Spinal cord (tissue), 10 donors: ENCODE data around the gene PIGO. TPM values are rescaled to one million over a fixed set of nuclear protein-coding genes. Genes with fewer than 3 reads are reported as not detected.

Experiments used
- DNase-seq, 6 donors: peaks; one replicate each; pipeline versions ENCODE4 v3.0.0 to v3.0.0-alpha.2; 2013 to 2015; ENCODE audit warnings: low spot score in 6 of 6, low read depth in 4 of 6
- H3K27ac ChIP-seq: one replicate; pipeline ENCODE4 v1.5.1; 2013; ENCODE audit warnings: low read depth, low read length, control low read depth
- H3K27me3 ChIP-seq: one replicate; pipeline ENCODE4 v1.6.1; 2013; ENCODE audit warnings: low read length; ENCODE audit not compliant: control insufficient read depth, insufficient read depth
- H3K36me3 ChIP-seq: one replicate; pipeline ENCODE4 v1.6.1; 2013; ENCODE audit warnings: low read length; ENCODE audit not compliant: control insufficient read depth, insufficient read depth
- H3K4me1 ChIP-seq: one replicate; pipeline ENCODE4 v1.6.1; 2013; ENCODE audit warnings: low read length; ENCODE audit not compliant: control insufficient read depth, insufficient read depth
- H3K4me3 ChIP-seq: one replicate; pipeline ENCODE4 v1.5.1; 2013; ENCODE audit warnings: low read depth, low read length, control low read depth
- H3K9me3 ChIP-seq: one replicate; pipeline ENCODE4 v1.6.1; 2013; ENCODE audit warnings: low read length; ENCODE audit not compliant: control insufficient read depth, insufficient read depth
- WGBS: methylation state at CpG from one replicate; pipeline ENCODE4 v1.1.5; 2013; ENCODE audit warnings: missing lambda C conversion rate; ENCODE audit not compliant: insufficient coverage; 5-methylcytosine and 5-hydroxymethylcytosine counted together
- polyA plus RNA-seq, 2 donors: library from polyadenylated mRNA; unstranded; fragments of 120-200 nt; gene quantifications; one replicate each; pipeline ENCODE4 v1.2.1, GENCODE V29; 2013; ENCODE audit not compliant: insufficient read length in 2 of 2
- total RNA-seq, 2 donors: library from RNA; depleted of rRNA in 1 of 2; stranded (reverse); fragments of 120-200 nt in 1 of 2; fragments of >200 nt in 1 of 2; gene quantifications; one replicate each; pipeline versions ENCODE4 v1.2.3 to v1.2.4, GENCODE V29; 2013 to 2014
- donor health status: healthy.

The PIGO gene
- total and polyA plus RNA-seq, 4 donors = 12.2 to 28.1 (median 20.3) TPM

DNA sequence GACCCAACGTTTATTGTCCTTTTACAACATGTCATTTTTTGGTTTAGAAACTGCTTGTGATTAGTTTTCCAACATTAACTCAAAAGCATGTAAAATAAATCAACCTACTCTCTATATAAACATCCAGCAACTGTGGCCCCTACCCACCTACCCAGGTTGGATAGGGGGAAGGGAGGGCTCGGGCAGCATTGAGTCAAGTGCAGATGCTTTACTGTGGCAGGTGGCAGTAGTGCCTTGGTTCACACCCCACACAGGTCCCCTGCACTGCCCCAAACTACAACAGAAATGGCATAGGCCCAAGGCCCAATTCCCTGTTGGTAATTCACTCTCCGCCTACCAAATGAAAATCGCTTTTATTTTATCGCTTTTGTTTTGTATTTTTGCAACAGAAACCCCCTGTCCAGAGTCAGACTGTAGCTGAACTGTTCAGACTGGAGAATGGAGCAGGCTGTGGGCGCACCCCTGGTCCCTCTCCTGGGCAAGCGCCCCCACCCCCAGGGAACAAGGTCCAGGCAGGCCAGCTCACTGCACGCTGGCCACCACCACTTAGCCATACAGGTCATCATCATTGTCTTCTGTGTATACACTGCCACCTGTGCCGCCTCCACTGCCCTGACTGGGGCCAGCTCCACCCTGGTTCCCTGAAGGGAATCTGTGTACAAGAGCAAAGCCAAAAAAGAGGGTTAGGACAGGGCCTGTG lies 39.7 kb downstream of the PIGO start:
- H3K36me3 ChIP-seq = peaks cover 71% of the 10 kb centered on the region
- no peaks in the 10 kb centered on the region for H3K4me1 ChIP-seq
- no peak overlapping the region for H3K4me3 ChIP-seq
- 100% methylated on average over 4 of the region's 9 CpGs for WGBS
- H3K27me3 ChIP-seq = no peaks in the 10 kb centered on the region
- no peak overlapping the region for H3K27ac ChIP-seq
- no peak for DNase-seq
- H3K9me3 ChIP-seq = no peaks in the 10 kb centered on the region

GRCh38 chr9:35054871-35055644 lies 41.3 kb downstream of the PIGO start:
- no peaks in the 10 kb centered on the region for H3K27me3 ChIP-seq
- DNase-seq = no peak
- H3K27ac ChIP-seq = no peak overlapping the region
- H3K9me3 ChIP-seq = no peaks in the 10 kb centered on the region
- H3K4me1 ChIP-seq = no peaks in the 10 kb centered on the region
- over 99% methylated on average over 8 of the region's 14 CpGs for WGBS
- peaks cover 63% of the 10 kb centered on the region for H3K36me3 ChIP-seq
- H3K4me3 ChIP-seq = no peak overlapping the region

DNA sequence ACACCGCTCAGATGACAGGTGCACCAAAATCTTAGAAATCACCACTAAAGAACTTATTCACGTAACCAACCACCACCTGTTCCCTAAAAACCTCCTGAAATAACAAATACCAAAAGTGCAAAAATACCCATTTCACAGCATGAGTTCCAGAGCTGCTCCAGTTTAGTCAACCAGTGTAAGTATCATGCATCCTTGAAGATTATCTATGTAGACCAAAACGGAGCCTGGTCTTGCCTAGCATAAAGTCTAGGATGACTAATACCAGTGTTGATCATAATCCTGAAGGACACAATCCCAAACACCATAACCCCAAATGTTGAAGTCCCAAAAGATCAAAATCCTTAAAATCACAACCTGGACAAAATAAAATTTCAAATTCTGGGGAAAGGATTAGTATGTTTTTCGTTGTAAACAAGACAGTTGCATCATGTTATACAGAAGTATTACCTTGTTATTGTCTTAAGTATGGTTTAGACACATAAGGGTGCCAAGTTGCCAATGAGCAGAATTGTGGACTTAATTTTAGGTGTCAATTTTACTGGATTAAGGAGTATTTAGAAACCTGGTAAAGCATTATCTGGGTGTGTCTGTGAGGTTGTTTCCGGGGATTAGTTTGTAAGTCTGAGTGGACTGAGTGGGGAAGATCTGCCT lies 42.1 kb downstream of the PIGO start:
- no peaks in the 10 kb centered on the region for H3K9me3 ChIP-seq

GRCh38 chr9:35051069-35051967 lies 45.1 kb downstream of the PIGO start:
- peak in 4 of 6 donors; percentile 10 to 67 (median 42) for DNase-seq
- Histone ChIP-seq H3K4me1 (no peaks in the 10 kb centered on the region), H3K27ac (no peak overlapping the region), H3K27me3 (no peaks in the 10 kb centered on the region), H3K4me3 (no peak overlapping the region), H3K9me3 (no peaks in the 10 kb centered on the region), H3K36me3 (peaks cover 51% of the 10 kb centered on the region)
- WGBS = 80% methylated on average over 3 of the region's 7 CpGs

More for the DNA sequence above, 42.1 kb downstream of the PIGO start:
- Histone ChIP-seq H3K27me3 (no peaks in the 10 kb centered on the region), H3K4me3 (no peak overlapping the region), H3K36me3 (peaks cover 63% of the 10 kb centered on the region), H3K27ac (no peak overlapping the region), H3K4me1 (no peaks in the 10 kb centered on the region)
- WGBS = 79% methylated on average over 4 of the region's 5 CpGs
- DNase-seq = no peak

DNA sequence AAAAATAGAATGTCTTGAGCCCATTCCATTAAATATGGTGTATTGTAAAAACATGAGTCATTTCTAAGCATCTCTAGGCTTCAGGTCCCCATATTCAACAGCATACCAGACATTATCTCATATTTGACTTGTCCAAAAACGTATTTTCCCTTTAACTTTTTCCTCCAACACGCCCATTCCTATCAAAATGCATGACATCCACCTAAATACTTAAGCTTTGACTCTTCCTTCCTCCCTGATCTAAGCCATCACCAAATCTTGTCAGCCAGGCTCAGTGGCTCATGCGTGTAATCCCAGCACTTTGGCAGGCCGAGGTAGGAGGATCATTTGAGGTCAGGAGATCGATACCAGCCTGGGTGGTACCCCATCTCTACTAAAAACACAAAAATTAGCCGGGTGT lies 47.9 kb downstream of the PIGO start:
- Histone ChIP-seq H3K4me3 (no peak overlapping the region), H3K9me3 (no peaks in the 10 kb centered on the region), H3K27me3 (no peaks in the 10 kb centered on the region), H3K4me1 (no peaks in the 10 kb centered on the region), H3K27ac (no peak overlapping the region), H3K36me3 (peaks cover 62% of the 10 kb centered on the region)
- 100% methylated on average over 2 of the region's 6 CpGs for WGBS
- no peak for DNase-seq

DNA sequence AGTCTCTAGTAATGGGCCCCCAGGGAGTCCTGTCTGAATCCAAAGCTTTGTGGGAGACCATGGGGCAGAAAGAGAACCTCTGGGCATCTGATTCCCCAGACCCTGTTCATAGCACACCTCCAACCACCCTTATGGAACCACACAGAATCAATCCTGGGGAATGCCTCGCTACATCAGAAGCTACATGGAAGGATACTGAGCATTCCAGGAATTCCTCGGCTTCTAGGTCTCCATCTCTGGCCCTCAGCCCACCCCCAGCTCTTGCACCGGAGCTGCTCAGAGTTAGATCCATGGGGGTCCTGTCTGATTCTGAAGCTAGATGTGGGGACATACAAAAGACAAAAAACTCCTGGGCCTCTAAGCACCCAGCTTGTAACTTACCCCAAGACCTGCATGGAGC lies 52.3 kb downstream of the PIGO start:
- 95% methylated on average over 2 of the region's 3 CpGs for WGBS
- no peak for DNase-seq
- H3K4me1 ChIP-seq = no peaks in the 10 kb centered on the region
- H3K9me3 ChIP-seq = no peaks in the 10 kb centered on the region
- H3K27me3 ChIP-seq = no peaks in the 10 kb centered on the region
- H3K27ac ChIP-seq = no peak overlapping the region
- H3K4me3 ChIP-seq = no peak overlapping the region
- H3K36me3 ChIP-seq = peaks cover 50% of the 10 kb centered on the region

DNA sequence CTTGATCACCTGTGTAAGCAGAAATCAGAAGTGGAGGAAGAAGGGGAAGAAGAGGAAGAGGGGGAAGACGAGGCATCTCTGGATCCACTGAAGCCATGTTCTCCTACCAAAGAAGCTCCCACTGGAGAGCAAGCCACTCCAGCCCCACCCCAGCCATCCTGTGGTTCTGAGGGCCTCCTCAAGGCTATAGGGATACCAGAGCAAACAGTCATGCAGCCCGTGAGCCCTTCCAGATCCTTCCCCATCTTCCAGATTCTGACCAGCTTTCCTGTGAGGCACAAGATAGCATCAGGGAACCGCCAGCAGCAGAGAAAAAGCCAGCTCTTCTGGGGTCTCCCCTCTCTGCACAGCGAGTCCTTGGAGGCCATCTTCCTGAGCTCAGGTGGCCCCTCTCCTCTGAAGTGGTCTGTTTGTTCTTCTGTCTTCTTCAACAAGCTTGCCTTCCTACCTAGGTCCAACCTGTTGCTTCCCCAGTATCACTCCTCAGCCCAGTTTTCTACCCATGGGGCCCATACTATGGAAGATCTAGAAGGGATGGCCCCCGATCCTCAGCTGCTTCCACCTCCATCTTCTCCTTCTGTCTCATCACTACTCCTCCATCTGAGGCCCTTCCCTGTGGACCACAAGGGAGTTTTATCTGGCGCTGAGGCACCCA lies 53.4 kb downstream of the PIGO start:
- 92% methylated on average over 5 of the region's 6 CpGs for WGBS
- no peaks in the 10 kb centered on the region for H3K9me3 ChIP-seq
- no peak overlapping the region for H3K4me3 ChIP-seq
- no peaks in the 10 kb centered on the region for H3K27me3 ChIP-seq
- no peak overlapping the region for H3K27ac ChIP-seq
- peaks cover 46% of the 10 kb centered on the region for H3K36me3 ChIP-seq
- no peaks in the 10 kb centered on the region for H3K4me1 ChIP-seq
- DNase-seq = no peak

GRCh38 chr9:35042081-35042604 lies 54.2 kb downstream of the PIGO start:
- Histone ChIP-seq H3K4me1 (no peaks in the 10 kb centered on the region), H3K36me3 (peaks cover 43% of the 10 kb centered on the region), H3K4me3 (no peak overlapping the region), H3K9me3 (no peaks in the 10 kb centered on the region), H3K27me3 (no peaks in the 10 kb centered on the region), H3K27ac (no peak overlapping the region)
- WGBS = 95% methylated on average over 3 of the region's 3 CpGs
- DNase-seq = no peak
